GM04503 (cell line): ENCODE measurements around the gene AURKAIP1.

Experiments
- DNase-seq: peaks from one replicate; pipeline ENCODE4 v3.0.0-alpha.2; 2012; ENCODE audit warnings: low read depth

AURKAIP1 gene

DNA sequence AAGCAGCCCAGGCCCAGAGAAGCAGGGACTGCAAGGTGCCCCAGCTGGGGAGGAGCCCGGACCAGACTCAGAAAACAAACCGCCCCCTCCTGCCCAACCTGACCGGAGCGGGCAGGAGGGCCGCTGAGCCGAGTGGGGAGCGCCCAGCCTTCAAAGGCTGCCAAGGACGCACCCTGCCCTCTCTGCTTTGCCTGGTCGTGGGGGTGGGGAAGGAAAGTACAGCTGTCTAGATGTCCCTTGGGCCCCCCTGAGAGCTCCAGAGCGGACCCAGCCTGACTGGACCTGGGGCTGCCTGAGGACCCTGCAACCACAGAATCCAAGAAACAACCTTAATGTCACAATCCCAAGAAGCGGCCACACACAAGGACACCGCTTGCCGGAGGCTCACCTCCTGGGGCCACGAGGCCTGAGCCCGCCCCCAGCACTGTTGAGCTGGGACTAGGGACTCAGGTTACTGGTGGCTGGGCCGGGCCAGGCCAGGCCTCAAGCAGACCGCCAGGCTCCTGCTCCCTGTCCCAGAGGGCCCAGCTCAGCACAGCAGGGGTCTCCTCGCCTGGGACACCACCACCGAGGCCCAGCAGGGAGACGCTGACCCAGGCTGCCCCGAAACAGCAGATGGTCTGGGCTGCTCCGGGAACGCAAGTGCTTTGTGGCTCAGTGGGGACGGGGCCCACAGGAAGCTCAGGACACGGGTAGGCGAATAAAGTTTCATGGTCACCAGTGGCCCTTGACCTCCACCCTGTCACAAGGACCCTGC, 27.2 kb downstream of the AURKAIP1 start:
- DNase-seq, result no peak

DNA sequence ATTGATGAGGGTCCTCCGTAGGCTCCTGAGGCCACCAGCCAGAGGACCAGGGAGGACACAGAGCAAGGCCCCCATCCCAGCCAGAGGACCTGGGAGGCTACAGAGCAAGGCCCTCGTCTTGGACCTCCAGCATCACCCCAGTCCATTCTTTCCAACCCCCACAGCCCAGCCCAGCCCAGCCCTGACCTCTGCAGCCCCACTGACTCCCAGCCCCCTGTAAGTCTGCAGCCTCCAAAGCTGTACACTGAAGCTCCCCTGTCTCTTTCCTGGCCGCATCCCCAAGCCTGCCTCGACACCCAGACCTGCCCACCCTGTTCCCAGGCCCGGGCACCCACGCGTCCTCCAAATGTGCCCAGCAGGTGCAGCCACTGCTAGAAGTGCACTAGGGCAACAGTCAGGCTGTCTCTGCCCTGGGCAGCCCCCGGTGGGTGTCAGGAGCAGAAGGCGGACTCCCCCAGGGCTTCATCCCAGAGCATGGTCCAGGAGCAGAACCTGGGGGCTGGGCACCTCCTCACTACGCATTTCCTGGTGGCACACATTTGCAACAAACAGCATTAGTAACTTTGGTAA, 27.9 kb downstream of the AURKAIP1 start:
- no peak for DNase-seq

GRCh38 chr1:1346501-1346890, 28.5 kb downstream of the AURKAIP1 start:
- DNase-seq, result no peak

DNA sequence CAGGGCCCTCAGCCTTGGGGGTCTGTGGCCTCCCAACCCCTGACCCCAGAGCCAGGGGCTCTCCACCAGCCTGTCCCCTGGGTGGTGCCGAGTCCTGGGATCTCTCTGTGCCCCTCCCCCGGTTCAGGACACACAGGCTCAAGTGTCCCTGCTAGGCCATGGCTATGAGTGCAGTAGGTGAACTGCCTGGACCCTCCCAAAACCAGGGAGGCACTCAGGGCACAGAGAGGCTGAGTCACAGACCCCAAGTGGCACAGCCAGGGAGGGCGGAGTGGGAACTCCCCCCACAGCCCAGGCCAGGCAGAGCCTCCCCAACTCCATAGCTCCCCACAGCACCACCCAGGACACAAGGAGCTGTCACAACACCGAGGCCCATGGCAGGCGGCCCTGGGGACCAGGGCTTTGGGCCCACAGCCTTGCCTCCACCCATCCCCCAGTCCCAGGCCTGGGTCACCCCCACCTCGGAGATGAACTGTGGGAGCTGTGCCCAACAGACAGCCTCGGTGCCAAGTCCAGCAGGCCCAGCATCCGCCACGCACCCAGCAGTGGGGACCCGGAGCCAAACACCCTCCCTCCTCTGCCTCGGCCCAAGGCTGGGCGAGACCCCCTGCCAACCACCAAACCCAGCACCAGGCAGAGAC, 29.0 kb downstream of the AURKAIP1 start:
- no peak for DNase-seq

GRCh38 chr1:1345384-1345783, 29.6 kb downstream of the AURKAIP1 start:
- no peak for DNase-seq

DNA sequence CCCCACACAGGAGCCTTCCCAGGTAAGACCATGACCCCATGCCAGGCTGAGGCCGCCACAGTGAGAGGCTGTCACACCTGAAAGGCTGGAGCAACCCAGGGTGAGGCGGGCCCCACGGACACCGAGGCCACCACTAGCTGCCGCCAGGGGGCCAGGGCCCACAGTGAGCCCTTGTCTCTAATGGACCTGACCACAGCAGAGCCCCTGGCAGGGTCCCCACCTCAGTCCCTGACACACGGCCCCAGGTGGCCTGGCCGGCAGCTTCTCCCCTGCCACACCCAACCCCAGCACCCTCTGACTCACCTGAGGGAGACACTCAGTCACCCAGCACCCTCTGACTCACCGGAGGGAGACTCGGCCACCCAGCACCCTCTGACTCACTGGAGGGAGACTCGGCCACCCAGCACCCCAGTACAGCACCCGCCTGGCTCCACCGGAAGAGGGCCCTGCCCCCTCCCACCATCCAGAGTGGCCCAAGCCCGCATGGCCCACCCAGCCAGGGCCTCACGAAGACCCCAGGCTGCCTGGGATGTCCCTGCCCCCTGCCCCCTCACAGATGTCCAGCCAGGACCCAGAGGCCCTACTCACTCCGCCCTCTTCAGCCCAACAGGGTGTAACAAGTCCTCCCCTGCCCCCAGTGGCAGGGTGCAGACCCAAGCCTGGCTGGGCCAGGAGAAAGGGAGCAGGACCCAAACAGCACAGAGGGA, 30.2 kb downstream of the AURKAIP1 start:
- DNase-seq, result no peak

- DNase-seq, result no peak
Observed at GRCh38 chr1:1343811-1344421, 31.1 kb downstream of the AURKAIP1 start.

DNA sequence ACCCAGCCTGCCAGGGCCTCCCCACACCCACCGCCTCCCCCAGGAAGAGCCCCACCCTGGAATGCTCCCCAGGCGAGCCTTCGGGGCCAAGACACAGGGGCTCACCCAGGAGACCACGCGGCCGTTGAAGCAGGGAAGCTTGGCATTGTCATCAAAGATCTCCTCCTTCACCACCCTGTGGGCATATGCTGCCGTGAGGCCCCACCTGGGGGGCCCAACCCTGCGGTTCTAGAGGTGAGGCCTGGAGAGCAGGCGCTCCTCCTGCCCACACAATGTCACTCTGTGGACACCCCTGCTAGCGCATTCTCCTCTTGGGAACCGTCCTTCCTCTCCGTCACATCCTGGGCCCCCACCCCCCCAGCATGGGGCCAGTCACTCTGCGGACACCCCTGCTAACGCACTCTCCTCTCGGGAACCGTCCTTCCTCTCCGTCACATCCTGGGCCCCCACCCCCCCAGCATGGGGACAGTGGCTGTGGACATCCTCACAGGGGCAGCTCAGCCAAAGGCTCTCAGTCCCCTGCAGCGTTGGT, 32.4 kb downstream of the AURKAIP1 start:
- DNase-seq, result no peak

DNA sequence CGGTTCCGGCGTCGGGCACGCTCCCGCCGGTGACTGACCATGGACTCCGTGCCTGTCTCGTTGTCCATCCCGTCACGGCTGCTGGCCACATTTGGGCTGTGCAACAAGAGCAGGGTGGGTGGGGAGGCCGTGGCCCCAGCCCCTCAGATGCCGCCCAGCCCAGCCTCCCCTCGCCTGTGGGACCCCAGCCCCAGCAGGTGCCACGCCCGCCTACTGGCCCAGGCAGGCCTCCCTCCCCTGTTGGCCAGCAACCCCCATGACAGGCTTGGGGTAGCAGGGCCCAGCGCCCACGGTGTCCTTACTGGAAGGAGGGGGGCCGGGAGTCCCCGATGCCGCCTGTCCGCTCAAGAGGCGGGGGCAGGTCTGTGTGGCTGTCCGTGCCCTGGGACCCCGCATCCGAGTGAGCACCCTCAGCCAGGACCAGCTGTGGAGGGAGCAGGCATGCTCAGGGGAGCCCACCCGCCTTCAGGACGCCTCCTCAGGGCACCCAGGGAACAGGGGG, 32.9 kb downstream of the AURKAIP1 start:
- no peak for DNase-seq

GRCh38 chr1:1341549-1342021, 33.4 kb downstream of the AURKAIP1 start:
- no peak for DNase-seq

- no peak for DNase-seq
Observed at GRCh38 chr1:1340791-1341548, 34.0 kb downstream of the AURKAIP1 start.

- DNase-seq, result no peak
Observed at GRCh38 chr1:1340185-1340584, 34.8 kb downstream of the AURKAIP1 start.

- no peak for DNase-seq
Observed at GRCh38 chr1:1338278-1338677, 36.7 kb downstream of the AURKAIP1 start.

DNA sequence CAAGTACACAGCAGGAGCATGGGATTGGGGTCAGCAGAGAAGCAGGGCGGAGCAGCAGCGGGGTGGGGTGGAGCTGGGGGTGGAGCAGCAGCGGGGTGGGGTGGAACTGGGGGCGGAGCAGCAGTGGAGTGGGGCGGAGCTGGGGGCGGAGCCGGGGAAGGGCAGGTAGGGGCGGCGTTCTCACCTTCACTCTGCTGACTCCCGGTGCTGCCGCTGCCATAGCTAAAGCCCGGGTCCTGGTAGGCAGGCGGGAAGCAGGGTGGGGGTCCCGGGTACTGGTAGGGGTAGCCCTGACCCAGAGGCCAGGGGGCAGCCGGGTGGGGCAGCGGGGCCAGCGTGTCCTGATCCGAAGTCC, 37.2 kb downstream of the AURKAIP1 start:
- no peak for DNase-seq

DNA sequence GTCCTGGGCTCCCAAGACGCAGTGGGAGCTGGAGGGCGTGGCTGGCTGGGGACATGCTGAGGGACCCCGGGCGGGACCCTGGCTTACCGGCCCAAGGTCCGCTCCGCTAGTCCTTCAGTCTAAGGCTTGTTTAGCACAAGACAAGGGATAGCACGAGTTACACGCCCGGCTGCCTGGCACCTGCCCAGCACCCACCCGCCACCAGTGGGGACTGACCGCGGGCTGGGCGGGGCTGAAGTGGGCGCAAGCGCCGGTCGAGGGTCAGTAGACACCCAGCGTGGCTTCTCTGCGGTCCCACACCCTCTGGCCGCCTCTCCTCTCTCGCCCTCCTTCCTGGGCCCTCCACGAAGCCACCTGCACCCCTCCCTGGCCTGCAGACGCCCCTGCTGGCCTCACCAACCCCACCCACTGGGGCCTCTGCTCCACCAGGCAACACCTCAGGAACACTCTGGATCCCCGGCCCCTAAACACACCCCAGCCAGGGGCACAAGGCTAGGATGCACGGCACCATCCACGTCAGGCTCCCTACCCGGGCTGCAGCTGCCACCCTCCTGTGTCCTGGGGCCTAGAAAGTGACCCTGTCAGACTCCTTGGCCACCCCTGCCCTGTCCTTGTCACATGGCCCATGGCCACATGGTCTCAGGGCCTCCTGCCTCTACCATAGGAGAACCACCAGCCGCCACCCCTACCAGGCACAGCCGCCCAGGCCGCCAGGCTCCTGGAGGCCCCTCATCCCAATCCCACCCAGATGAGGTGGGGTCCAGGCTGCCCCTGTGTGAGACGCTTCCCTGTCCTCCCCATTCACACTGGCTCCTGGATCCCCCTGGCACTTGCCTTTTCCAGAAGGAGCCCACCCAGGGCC, 37.8 kb downstream of the AURKAIP1 start:
- no peak for DNase-seq

DNA sequence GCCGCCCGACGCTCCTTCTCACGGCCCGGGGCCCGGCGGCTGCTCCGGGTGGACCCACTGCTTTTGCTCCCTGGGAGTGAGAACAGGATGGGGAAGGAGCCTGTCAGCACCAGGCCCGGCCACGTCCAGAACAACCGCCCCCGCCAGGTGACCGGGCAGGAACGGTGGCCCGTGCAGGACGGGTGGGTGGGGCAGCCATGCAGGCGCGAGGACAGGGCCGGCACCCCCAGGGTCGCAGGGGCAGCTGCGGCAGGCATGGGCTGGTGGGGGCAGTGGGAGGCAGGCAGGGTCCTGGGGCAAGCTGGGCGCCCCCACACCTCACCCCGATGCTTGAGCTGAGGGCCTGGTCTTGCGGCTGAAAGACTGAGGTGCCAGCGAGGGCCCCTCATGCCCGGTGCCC, 38.6 kb downstream of the AURKAIP1 start:
- DNase-seq, result no peak

GRCh38 chr1:1335792-1336248, 39.2 kb downstream of the AURKAIP1 start:
- no peak for DNase-seq

- no peak for DNase-seq
Observed at GRCh38 chr1:1335283-1335682, 39.7 kb downstream of the AURKAIP1 start.

- no peak for DNase-seq
Observed at GRCh38 chr1:1334835-1335234, 40.2 kb downstream of the AURKAIP1 start.
